HCT116 (cell line): ENCODE data around the gene EYA2. TPM values are rescaled to one million over a fixed set of nuclear protein-coding genes. Genes with fewer than 3 reads are reported as not detected.

ENCODE experiments used
- ATAC-seq: fragments of 200-7000 bp; cut with Tn5 transposase; 2 replicates; pipeline ENCODE4 v1.9.1; 2020; ENCODE audit warnings: mild to moderate bottlenecking, moderate library complexity
- BruUV-seq: library from RNA; stranded (reverse); fragments of 400-500 nt; replicated peaks from 2 replicates; lab custom pipeline; 2021; lab: Mats Ljungman, UMichigan
- CTCF ChIA-PET: fragments of 300-600 bp; sonication (Branson Sonifier 250); formaldehyde crosslinking; loops from one replicate; lab custom pipeline; 2021; ENCODE audit warnings: antibody characterized with exemption; lab: Charles Lee
- POLR2A ChIA-PET: fragments of 300-600, 350-600 bp; sonication (Branson Sonifier 250); formaldehyde crosslinking; loops from one replicate; lab custom pipeline; 2021; ENCODE audit warnings: antibody characterized with exemption; lab: Charles Lee
- RAD21 ChIA-PET, 2 experiments: fragments of 300-600 bp; sonication (Branson Sonifier 250); formaldehyde crosslinking; loops; one replicate each; lab custom pipeline; 2023; ENCODE audit warnings: low total read pairs in 2 of 2; ENCODE audit not compliant: uncharacterized antibody in 2 of 2, unreplicated experiment in 2 of 2, low non-redundant PET in 1 of 2; lab: Charles Lee
- DNase-seq: peaks from one replicate; pipeline ENCODE4 v3.0.0-alpha.2; 2010; ENCODE audit warnings: low read depth, low spot score
- H2AFZ ChIP-seq: fragments of 200-600 bp; shearing (Covaris generic), sonication (generic); 2 replicates; pipeline ENCODE4 v1.6.1; 2017; ENCODE audit warnings: low read depth, mixed run types, mixed read lengths, antibody characterized with exemption, low read length; ENCODE audit not compliant: poor library complexity, severe bottlenecking
- H3K27ac ChIP-seq: 2 replicates; pipeline ENCODE4 v1.5.1; 2012; ENCODE audit warnings: low read depth, low read length
- H3K27me3 ChIP-seq: fragments of 200-600 bp; sonication (generic); 2 replicates; pipeline ENCODE4 v1.6.1; 2016; ENCODE audit warnings: mixed run types, low read length, mixed read lengths; ENCODE audit not compliant: insufficient read depth
- H3K36me3 ChIP-seq, 2 experiments: fragments of 200-500 bp in 1 of 2; fragments of 200-600 bp in 1 of 2; sonication (Bioruptor generic) in 1 of 2; sonication (generic) in 1 of 2; 2 replicates each; pipeline versions ENCODE4 v1.5.1 to v1.6.1; 2014 to 2016; ENCODE audit warnings: low read length in 2 of 2, inconsistent platforms in 1 of 2, mixed read lengths in 1 of 2, mixed run types in 1 of 2; ENCODE audit not compliant: insufficient read depth in 2 of 2, control insufficient read depth in 1 of 2
- H3K4me1 ChIP-seq, 2 experiments: fragments of 200-600 bp in 1 of 2; sonication (generic) in 1 of 2; 2 replicates each; pipeline versions ENCODE4 v1.5.1 to v1.6.1; 2012 to 2017; ENCODE audit warnings: low read length in 2 of 2, inconsistent platforms in 1 of 2, mild to moderate bottlenecking in 1 of 2, mixed read lengths in 1 of 2, mixed run types in 1 of 2, moderate library complexity in 1 of 2; ENCODE audit not compliant: insufficient read depth in 2 of 2, control insufficient read depth in 1 of 2
- H3K4me2 ChIP-seq: fragments of 200-600 bp; sonication (generic); 2 replicates; pipeline ENCODE4 v1.6.1; 2017; ENCODE audit warnings: mixed run types, low read length, mixed read lengths
- H3K4me3 ChIP-seq, 2 experiments: fragments of 200-600 bp in 1 of 2; sonication (generic) in 1 of 2; replicated peaks in 1 of 2; 2 replicates each; pipeline ENCODE4 v1.5.1; 2011 to 2016; ENCODE audit warnings: low read length in 2 of 2, control low read depth in 1 of 2, low read depth in 1 of 2, mild to moderate bottlenecking in 1 of 2, mixed read lengths in 1 of 2, mixed run types in 1 of 2
- H3K79me2 ChIP-seq: fragments of 200-600 bp; sonication (generic); 2 replicates; pipeline ENCODE4 v1.6.1; 2017; ENCODE audit warnings: mild to moderate bottlenecking, mixed run types, low read length, moderate library complexity, mixed read lengths; ENCODE audit not compliant: insufficient read depth
- H3K9ac ChIP-seq: fragments of 200-600 bp; sonication (generic); 2 replicates; pipeline ENCODE4 v1.6.1; 2016; ENCODE audit warnings: low read length, mixed read lengths
- H3K9me2 ChIP-seq: fragments of 200-600 bp; sonication (generic), shearing (Covaris generic); 2 replicates; pipeline ENCODE4 v1.6.1; 2017; ENCODE audit warnings: mixed run types, mild to moderate bottlenecking, moderate library complexity; ENCODE audit not compliant: insufficient read depth
- H3K9me3 ChIP-seq, 2 experiments: fragments of 200-500 bp in 1 of 2; fragments of 200-600 bp in 1 of 2; sonication (Bioruptor generic) in 1 of 2; sonication (generic) in 1 of 2; 2 replicates each; pipeline ENCODE4 v1.6.1; 2014 to 2017; ENCODE audit warnings: low read length in 2 of 2, mixed read lengths in 2 of 2, inconsistent platforms in 1 of 2, low read depth in 1 of 2, mild to moderate bottlenecking in 1 of 2, mixed run types in 1 of 2, moderate library complexity in 1 of 2; ENCODE audit not compliant: control insufficient read depth in 1 of 2, insufficient read depth in 1 of 2
- H4K20me1 ChIP-seq: fragments of 200-600 bp; sonication (generic), shearing (Covaris generic); 2 replicates; pipeline ENCODE4 v1.6.1; 2017; ENCODE audit warnings: mixed run types, mild to moderate bottlenecking, moderate library complexity; ENCODE audit not compliant: insufficient read depth
- CBX3 ChIP-seq: IDR thresholded peaks from 2 replicates; pipeline ENCODE4 v1.6.1; 2012; ENCODE audit warnings: low read depth
- CEBPB ChIP-seq: IDR thresholded peaks from 2 replicates; pipeline ENCODE4 v1.6.1; 2012; ENCODE audit warnings: low read depth
- ELF1 ChIP-seq: IDR thresholded peaks from 2 replicates; pipeline ENCODE4 v1.6.1; 2012; ENCODE audit warnings: low read depth, borderline replicate concordance
- FOSL1 ChIP-seq: IDR thresholded peaks from 2 replicates; pipeline ENCODE4 v1.6.1; 2012; ENCODE audit warnings: low read depth
- JUND ChIP-seq: IDR thresholded peaks from 2 replicates; pipeline ENCODE4 v1.6.1; 2012
- POLR2AphosphoS5 ChIP-seq: IDR thresholded peaks from 2 replicates; pipeline ENCODE4 v1.6.1; 2011; ENCODE audit warnings: mild to moderate bottlenecking, low read depth, low read length, moderate library complexity
- REST ChIP-seq: IDR thresholded peaks from 2 replicates; pipeline ENCODE4 v1.6.1; 2012; ENCODE audit warnings: low read depth
- SRF ChIP-seq: IDR thresholded peaks from 2 replicates; pipeline ENCODE4 v1.6.1; 2012; ENCODE audit warnings: low read depth
- TCF7L2 ChIP-seq: IDR thresholded peaks from 2 replicates; pipeline ENCODE4 v1.7.0; 2011; ENCODE audit warnings: borderline replicate concordance, inconsistent platforms; ENCODE audit not compliant: insufficient read depth, insufficient read length; ENCODE audit errors: extremely low read depth
- ZBTB33 ChIP-seq: IDR thresholded peaks from 2 replicates; pipeline ENCODE4 v1.6.1; 2011; ENCODE audit warnings: mild to moderate bottlenecking, low read length, moderate library complexity; ENCODE audit not compliant: insufficient replicate concordance; ENCODE audit errors: extremely low read depth
- intact Hi-C: fragments of 100-400 bp; cut with micrococcal nuclease; formaldehyde crosslinking; loops from 2 replicates; pipeline ENCODE4 v1.10.0; 2022
- total RNA-seq: library from RNA; stranded (reverse); gene quantifications from one replicate; pipeline ENCODE4 v1.2.1, GENCODE V29; 2021; ENCODE audit not compliant: unreplicated experiment

Gene EYA2
- total RNA-seq, 1 experiment from 2014 or later: not detected

- TF ChIP-seq ZBTB33 (no peak), CBX3 (no peak), CEBPB (no peak)
Observed at GRCh38 chr20:47036091-47036870, 141.6 kb downstream of the EYA2 start (continued).

- ChIA-PET RAD21 (no interaction called here), POLR2A (no interaction called here), CTCF (no interaction called here)
- intact Hi-C loops: no loop called here
- H3K79me2 ChIP-seq: no peaks in the 10 kb centered on the region
- no peaks in the 10 kb centered on the region for H3K4me1 ChIP-seq
- BruUV-seq: no TSS peak
- H3K9me2 ChIP-seq: no peaks in the 10 kb centered on the region
- no peak overlapping the region for H3K9ac ChIP-seq
- H3K4me3 ChIP-seq: no peak overlapping the region
- no peak overlapping the region for H3K27ac ChIP-seq
- no peak overlapping the region for H2AFZ ChIP-seq
- H3K27me3 ChIP-seq: no peaks in the 10 kb centered on the region
- no peak overlapping the region for H3K4me2 ChIP-seq
- H4K20me1 ChIP-seq: no peaks in the 10 kb centered on the region
- DNase-seq (no peak), ATAC-seq (no peak)
- H3K9me3 ChIP-seq: no peaks in the 10 kb centered on the region
- H3K36me3 ChIP-seq: no peaks in the 10 kb centered on the region
- TF ChIP-seq TCF7L2 (no peak), REST (no peak), ELF1 (no peak), POLR2AphosphoS5 (no peak), ZBTB33 (no peak), JUND (no peak), CEBPB (no peak), SRF (no peak), FOSL1 (no peak)
Observed at GRCh38 chr20:47038566-47039560, 144.2 kb downstream of the EYA2 start.
